Neural cell (in vitro differentiated cells): ENCODE results near the gene DUSP7.

Source experiments
- EP300 ChIP-seq: fragments of 450-650 bp; conservative IDR thresholded peaks from 2 replicates; pipeline ENCODE4 v1.6.1; 2014; ENCODE audit warnings: antibody characterized with exemption, mild to moderate bottlenecking, moderate library complexity; ENCODE audit not compliant: poor library complexity, severe bottlenecking
- EZH2 ChIP-seq: fragments of 200-600, 300-800 bp; shearing (Covaris generic), sonication (generic); IDR thresholded peaks from 2 replicates; pipeline ENCODE4 v1.6.1; 2014; ENCODE audit warnings: antibody characterized with exemption, low read length, borderline replicate concordance, mild to moderate bottlenecking; ENCODE audit not compliant: insufficient read depth, poor library complexity, severe bottlenecking
- MXI1 ChIP-seq: fragments of 450-650 bp; conservative IDR thresholded peaks from 2 replicates; pipeline ENCODE4 v1.6.1; 2014; ENCODE audit warnings: antibody characterized with exemption, mild to moderate bottlenecking; ENCODE audit not compliant: poor library complexity, severe bottlenecking
- POLR2AphosphoS5 ChIP-seq: IDR thresholded peaks from 2 replicates; pipeline ENCODE4 v1.6.1; 2012
- TAF1 ChIP-seq: IDR thresholded peaks from 2 replicates; pipeline ENCODE4 v1.6.1; 2012; ENCODE audit warnings: low read depth
- TF ChIP-seq, protein P1 (sequence below): IDR thresholded peaks from 2 replicates; pipeline ENCODE4 v1.6.1; 2012; ENCODE audit warnings: borderline replicate concordance
- TF ChIP-seq, protein P2 (sequence below): fragments of 450-650 bp; IDR thresholded peaks from 2 replicates; pipeline ENCODE4 v1.5.1; 2014; ENCODE audit warnings: antibody characterized with exemption, mild to moderate bottlenecking, moderate library complexity; ENCODE audit not compliant: poor library complexity, severe bottlenecking

DNA sequence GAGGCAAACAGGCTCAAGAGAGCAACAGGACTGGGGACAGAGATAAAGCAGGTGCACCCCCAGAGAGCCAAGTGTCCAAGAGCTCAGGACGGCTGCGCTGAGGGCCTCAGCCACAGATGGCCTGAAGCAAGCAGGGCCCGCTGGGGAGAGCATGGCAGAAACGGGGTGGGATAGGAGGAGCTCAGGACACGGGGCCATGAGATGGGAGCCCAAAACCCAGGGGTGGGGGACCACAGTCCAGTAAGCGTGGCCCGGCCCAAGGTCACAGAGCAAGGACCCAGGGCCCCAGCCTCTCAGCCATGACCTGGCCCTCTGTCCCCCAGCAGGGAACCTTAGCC is 9.5 kb downstream of the DUSP7 start:
- no peak for TF ChIP-seq EP300
- TF ChIP-seq TAF1: no peak
- no peak for TF ChIP-seq POLR2AphosphoS5
- TF ChIP-seq EZH2: no peak
- TF ChIP-seq, protein P1, sequence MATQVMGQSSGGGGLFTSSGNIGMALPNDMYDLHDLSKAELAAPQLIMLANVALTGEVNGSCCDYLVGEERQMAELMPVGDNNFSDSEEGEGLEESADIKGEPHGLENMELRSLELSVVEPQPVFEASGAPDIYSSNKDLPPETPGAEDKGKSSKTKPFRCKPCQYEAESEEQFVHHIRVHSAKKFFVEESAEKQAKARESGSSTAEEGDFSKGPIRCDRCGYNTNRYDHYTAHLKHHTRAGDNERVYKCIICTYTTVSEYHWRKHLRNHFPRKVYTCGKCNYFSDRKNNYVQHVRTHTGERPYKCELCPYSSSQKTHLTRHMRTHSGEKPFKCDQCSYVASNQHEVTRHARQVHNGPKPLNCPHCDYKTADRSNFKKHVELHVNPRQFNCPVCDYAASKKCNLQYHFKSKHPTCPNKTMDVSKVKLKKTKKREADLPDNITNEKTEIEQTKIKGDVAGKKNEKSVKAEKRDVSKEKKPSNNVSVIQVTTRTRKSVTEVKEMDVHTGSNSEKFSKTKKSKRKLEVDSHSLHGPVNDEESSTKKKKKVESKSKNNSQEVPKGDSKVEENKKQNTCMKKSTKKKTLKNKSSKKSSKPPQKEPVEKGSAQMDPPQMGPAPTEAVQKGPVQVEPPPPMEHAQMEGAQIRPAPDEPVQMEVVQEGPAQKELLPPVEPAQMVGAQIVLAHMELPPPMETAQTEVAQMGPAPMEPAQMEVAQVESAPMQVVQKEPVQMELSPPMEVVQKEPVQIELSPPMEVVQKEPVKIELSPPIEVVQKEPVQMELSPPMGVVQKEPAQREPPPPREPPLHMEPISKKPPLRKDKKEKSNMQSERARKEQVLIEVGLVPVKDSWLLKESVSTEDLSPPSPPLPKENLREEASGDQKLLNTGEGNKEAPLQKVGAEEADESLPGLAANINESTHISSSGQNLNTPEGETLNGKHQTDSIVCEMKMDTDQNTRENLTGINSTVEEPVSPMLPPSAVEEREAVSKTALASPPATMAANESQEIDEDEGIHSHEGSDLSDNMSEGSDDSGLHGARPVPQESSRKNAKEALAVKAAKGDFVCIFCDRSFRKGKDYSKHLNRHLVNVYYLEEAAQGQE: no peak
- TF ChIP-seq, protein P2, sequence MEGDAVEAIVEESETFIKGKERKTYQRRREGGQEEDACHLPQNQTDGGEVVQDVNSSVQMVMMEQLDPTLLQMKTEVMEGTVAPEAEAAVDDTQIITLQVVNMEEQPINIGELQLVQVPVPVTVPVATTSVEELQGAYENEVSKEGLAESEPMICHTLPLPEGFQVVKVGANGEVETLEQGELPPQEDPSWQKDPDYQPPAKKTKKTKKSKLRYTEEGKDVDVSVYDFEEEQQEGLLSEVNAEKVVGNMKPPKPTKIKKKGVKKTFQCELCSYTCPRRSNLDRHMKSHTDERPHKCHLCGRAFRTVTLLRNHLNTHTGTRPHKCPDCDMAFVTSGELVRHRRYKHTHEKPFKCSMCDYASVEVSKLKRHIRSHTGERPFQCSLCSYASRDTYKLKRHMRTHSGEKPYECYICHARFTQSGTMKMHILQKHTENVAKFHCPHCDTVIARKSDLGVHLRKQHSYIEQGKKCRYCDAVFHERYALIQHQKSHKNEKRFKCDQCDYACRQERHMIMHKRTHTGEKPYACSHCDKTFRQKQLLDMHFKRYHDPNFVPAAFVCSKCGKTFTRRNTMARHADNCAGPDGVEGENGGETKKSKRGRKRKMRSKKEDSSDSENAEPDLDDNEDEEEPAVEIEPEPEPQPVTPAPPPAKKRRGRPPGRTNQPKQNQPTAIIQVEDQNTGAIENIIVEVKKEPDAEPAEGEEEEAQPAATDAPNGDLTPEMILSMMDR: no peak
- TF ChIP-seq MXI1: no peak
